GM12878 (cell line): ENCODE measurements around the gene IPCEF1. TPM values are rescaled to one million over a fixed set of nuclear protein-coding genes. Genes with fewer than 3 reads are reported as not detected.

Experiments used
- ATAC-seq: fragments of 200-7000 bp; cut with Tn5 transposase; 3 replicates; pipeline ENCODE4 v1.9.1; 2020; ENCODE audit warnings: mild to moderate bottlenecking, moderate library complexity
- BruUV-seq: library from RNA; stranded (reverse); fragments of 400-500 nt; replicated peaks from 2 replicates; lab custom pipeline; 2021; lab: Mats Ljungman, UMichigan
- CTCF ChIA-PET: fragments of 300-600 bp; sonication (Branson Sonifier 250); formaldehyde crosslinking; extraction: SDS; loops from one replicate; lab custom pipeline; 2021; ENCODE audit warnings: inconsistent platforms; lab: Yijun Ruan, JAX
- POLR2A ChIA-PET: fragments of 350-600 bp; formaldehyde crosslinking; extraction: SDS; loops from one replicate; lab custom pipeline; 2021; ENCODE audit warnings: inconsistent platforms; lab: Charles Lee
- RAD21 ChIA-PET: fragments of 300-600 bp; sonication (Branson Sonifier 250); formaldehyde crosslinking; loops from one replicate; lab custom pipeline; 2023; ENCODE audit warnings: antibody characterized with exemption; ENCODE audit not compliant: unreplicated experiment; lab: Charles Lee
- SMC1A ChIA-PET: fragments of 300-600 bp; sonication (Branson Sonifier 250); formaldehyde crosslinking; loops from one replicate; lab custom pipeline; 2023; ENCODE audit not compliant: unreplicated experiment, uncharacterized antibody; lab: Charles Lee
- DNase-seq: peaks from one replicate; pipeline ENCODE4 v3.0.0-alpha.2; 2011; ENCODE audit warnings: low read depth, low spot score
- FAIRE-seq: peaks from 3 replicates; lab custom pipeline; 2011; peaks lifted over from hg19 to GRCh38; lab: Jason Lieb, UNC
- H2AFZ ChIP-seq: 2 replicates; pipeline ENCODE4 v1.6.0; 2011; ENCODE audit warnings: low read depth, low read length, control low read depth; ENCODE audit not compliant: control insufficient read depth
- H3K27ac ChIP-seq: 2 replicates; pipeline ENCODE4 v1.5.1; 2011; ENCODE audit warnings: control low read depth; ENCODE audit not compliant: control insufficient read depth, insufficient read depth
- H3K27me3 ChIP-seq, 2 experiments: replicated peaks in 1 of 2; 2 replicates each; pipeline versions ENCODE4 v1.6.0 to v1.6.1; 2011; ENCODE audit warnings: low read length in 1 of 2; ENCODE audit not compliant: control insufficient read depth in 2 of 2, insufficient read depth in 2 of 2
- H3K36me3 ChIP-seq, 2 experiments: 2 replicates each; pipeline ENCODE4 v1.5.1; 2011; ENCODE audit warnings: low read length in 1 of 2; ENCODE audit not compliant: control insufficient read depth in 2 of 2, insufficient read depth in 2 of 2
- H3K4me1 ChIP-seq: 2 replicates; pipeline ENCODE4 v1.6.1; 2011; ENCODE audit warnings: mild to moderate bottlenecking, low read length, moderate library complexity, mixed read lengths; ENCODE audit not compliant: control insufficient read depth, insufficient read depth
- H3K4me2 ChIP-seq: 2 replicates; pipeline ENCODE4 v1.6.0; 2011; ENCODE audit warnings: control low read depth; ENCODE audit not compliant: control insufficient read depth, insufficient read depth
- H3K4me3 ChIP-seq: fragments of 200-600 bp; sonication (generic); 2 replicates; pipeline ENCODE4 v1.5.1; 2016
- H3K79me2 ChIP-seq: 2 replicates; pipeline ENCODE4 v1.6.0; 2011; ENCODE audit warnings: low read length; ENCODE audit not compliant: control insufficient read depth, insufficient read depth
- H3K9ac ChIP-seq: 2 replicates; pipeline ENCODE4 v1.8.0; 2011; ENCODE audit warnings: low read length, control low read depth, mixed read lengths; ENCODE audit not compliant: control insufficient read depth, insufficient read depth
- H3K9me3 ChIP-seq: replicated peaks from 3 replicates; pipeline ENCODE4 v1.5.1; 2011; ENCODE audit warnings: mild to moderate bottlenecking, low read length; ENCODE audit not compliant: control insufficient read depth, insufficient read depth
- H4K20me1 ChIP-seq: 2 replicates; pipeline ENCODE4 v1.6.0; 2011; ENCODE audit not compliant: control insufficient read depth, insufficient read depth
- BMI1 ChIP-seq: fragments of 450-650 bp; IDR thresholded peaks from 2 replicates; pipeline ENCODE4 v1.6.1; 2016; ENCODE audit warnings: mild to moderate bottlenecking, moderate library complexity, borderline replicate concordance
- CBX5 ChIP-seq: sonication (generic); IDR thresholded peaks from 2 replicates; pipeline ENCODE4 v1.6.1; 2016; ENCODE audit warnings: low read depth, moderate library complexity, mild to moderate bottlenecking, inconsistent platforms
- ETV6 ChIP-seq, 2 experiments: fragments of 450-650 bp in 1 of 2; IDR thresholded peaks in 1 of 2; conservative IDR thresholded peaks in 1 of 2; 2 replicates each; pipeline ENCODE4 v1.6.1; 2014; ENCODE audit warnings: antibody characterized with exemption in 1 of 2, borderline replicate concordance in 1 of 2, low read depth in 1 of 2, mild to moderate bottlenecking in 1 of 2, moderate library complexity in 1 of 2
- EZH2 ChIP-seq: IDR thresholded peaks from 2 replicates; pipeline ENCODE4 v1.6.1; 2012; ENCODE audit warnings: low read depth, mild to moderate bottlenecking, control low read depth, inconsistent platforms, low read length, borderline replicate concordance; ENCODE audit not compliant: control insufficient read depth
- GABPA ChIP-seq: IDR thresholded peaks from 2 replicates; pipeline ENCODE4 v1.6.1; 2014; ENCODE audit warnings: antibody characterized with exemption, low read depth, mild to moderate bottlenecking, inconsistent platforms
- HCFC1 ChIP-seq: fragments of 150-350 bp; IDR thresholded peaks from 2 replicates; pipeline ENCODE4 v1.6.1; 2014; ENCODE audit warnings: low read length
- HDAC6 ChIP-seq: fragments of 200-600 bp; sonication (generic); IDR thresholded peaks from one replicate; pipeline ENCODE4 v1.8.0; 2017; ENCODE audit warnings: antibody characterized with exemption; ENCODE audit not compliant: unreplicated experiment
- JUND ChIP-seq: IDR thresholded peaks from 2 replicates; pipeline ENCODE4 v1.6.1; 2012; ENCODE audit warnings: low read depth, mild to moderate bottlenecking, low read length, improper control_type of control experiment, moderate library complexity
- MTA3 ChIP-seq: IDR thresholded peaks from 2 replicates; pipeline ENCODE4 v1.6.1; 2012; ENCODE audit warnings: low read length, inconsistent platforms, borderline replicate concordance
- PRDM15 ChIP-seq: fragments of 450-650 bp; formaldehyde crosslinking; IDR thresholded peaks from 2 replicates; pipeline ENCODE4 v1.4.0; 2020; ENCODE audit warnings: mild to moderate bottlenecking, moderate library complexity
- REST ChIP-seq: IDR thresholded peaks from 2 replicates; pipeline ENCODE4 v1.6.1; 2012; ENCODE audit warnings: mild to moderate bottlenecking, low read depth, low read length
- ZBTB33 ChIP-seq: fragments of 450-650 bp; IDR thresholded peaks from 2 replicates; pipeline ENCODE4 v1.6.1; 2017; ENCODE audit warnings: mild to moderate bottlenecking
- WGBS: methylation state at CpG from one replicate; pipeline ENCODE4 v1.1.6; 2016; ENCODE audit warnings: low lambda C conversion rate; ENCODE audit not compliant: insufficient replicate concordance, insufficient coverage; ENCODE audit errors: missing lambda C conversion rate; 5-methylcytosine and 5-hydroxymethylcytosine counted together
- in situ Hi-C: fragments of 300-500 bp; cut with MboI; formaldehyde crosslinking; loops from 9 replicates; pipeline ENCODE4 v1.14.3; 2018; ENCODE audit warnings: mixed read lengths
- intact Hi-C: fragments of 100-400 bp; cut with micrococcal nuclease; formaldehyde crosslinking; loops from one replicate; pipeline ENCODE4 v1.14.2; 2022; ENCODE audit not compliant: unreplicated experiment
- polyA plus RNA-seq, 11 experiments: library from polyadenylated mRNA; depleted of rRNA in 4 of 11; unstranded in 6 of 11; stranded (reverse) in 5 of 11; fragments of >200 nt; fragmentation: Nextera tagmentation in 4 of 11; fragmentation: Illumina TruSeq in 1 of 11; extraction: Ambion mirVana in 4 of 11; extraction: Trizol in 1 of 11; gene quantifications; 1 replicate in 1 of 11; 2 replicates in 10 of 11; pipeline versions ENCODE4 v1.2.1 to v1.2.3, GENCODE V29; 2011 to 2016; ENCODE audit warnings: inconsistent platforms in 2 of 11, missing spikeins in 2 of 11, low read depth in 1 of 11
- total RNA-seq, 4 experiments: library from RNA; depleted of rRNA in 3 of 4; stranded (reverse); fragments of >200 nt in 3 of 4; fragmentation: Illumina TruSeq in 1 of 4; extraction: Trizol in 1 of 4; gene quantifications; 2 replicates each; pipeline versions ENCODE4 v1.2.1 to v1.2.3, GENCODE V29; 2013 to 2021

IPCEF1 gene
- total and polyA plus RNA-seq, 10 of the 15 experiments (the other 5 are each of a cell fraction or from before 2014, with no cell fraction given): 1.3 to 137 (median 4.2) TPM

GRCh38 chr6:154252678-154253077 lies 103.9 kb downstream of the IPCEF1 start:
- in situ Hi-C loops: no loop called here
- intact Hi-C loops: no loop called here
- WGBS: 73% methylated on average over 3 of the region's 3 CpGs
- DNase-seq (no peak), FAIRE-seq (no peak), ATAC-seq (no peak)
- Histone ChIP-seq H3K27ac (no peak overlapping the region), H3K9me3 (peaks cover 17% of the 10 kb centered on the region), H3K9ac (no peak overlapping the region), H3K79me2 (no peaks in the 10 kb centered on the region), H3K4me3 (no peak overlapping the region), H3K27me3 (no peaks in the 10 kb centered on the region), H4K20me1 (no peaks in the 10 kb centered on the region), H3K36me3 (no peaks in the 10 kb centered on the region), H2AFZ (no peak overlapping the region), H3K4me1 (peaks cover 36% of the 10 kb centered on the region), H3K4me2 (no peak overlapping the region)
- no peak for TF ChIP-seq HCFC1
- no peak for TF ChIP-seq GABPA
- no peak for TF ChIP-seq EZH2
- no peak for TF ChIP-seq ETV6 (conservative IDR thresholded peaks at IDR 0.05 in 1 of 2, IDR thresholded peaks at IDR 0.05 in 1 of 2; ENCODE audit: borderline replicate concordance in 1 of 2, low read depth in 1 of 2)
- no peak for TF ChIP-seq REST
- TF ChIP-seq ZBTB33: no peak
- TF ChIP-seq JUND: no peak
- TF ChIP-seq BMI1: no peak
- no peak for TF ChIP-seq MTA3
- no peak for TF ChIP-seq PRDM15 (CRISPR knock-in tag)
- TF ChIP-seq CBX5: no peak
- no peak for TF ChIP-seq HDAC6
- ChIA-PET RAD21 (no interaction called here), SMC1A (interaction anchor here (1.8 to 2.2 kb wide), 2 partner anchors 88 to 93 kb away, joined by 4 to 6 read pairs; no protein-coding TSS in a partner anchor), POLR2A (no interaction called here), CTCF (interaction anchor here (1.5 to 2.4 kb wide), 3 partner anchors 13 to 24 kb away, joined by 4 to 10 read pairs (median 7); no protein-coding TSS in a partner anchor)
- BruUV-seq: no TSS peak
